Forelimb muscle (tissue), 1 donor: Measurements from ENCODE around the gene TSEN15. TPM values are rescaled to one million over a fixed set of nuclear protein-coding genes. Genes with fewer than 3 reads are reported as not detected.
"Not testable (repeated sequence)": the region's sequence is repeated elsewhere in the genome, so short reads cannot be mapped to it uniquely, and the experiment has no call there.

Source experiments
- DNase-seq: peaks from one replicate; pipeline ENCODE4 v3.0.0-alpha.2; 2013; ENCODE audit warnings: low read depth
- polyA plus RNA-seq: library from polyadenylated mRNA; unstranded; fragments of 120-200 nt; gene quantifications from one replicate; pipeline ENCODE4 v1.2.1, GENCODE V29; 2013; ENCODE audit not compliant: insufficient read length

TSEN15 gene
- polyA plus RNA-seq, 1 donor = 35.3 TPM

GRCh38 chr1:184031409-184032107 lies 20.0 kb upstream of the TSEN15 start:
- no peak for DNase-seq

- DNase-seq = no peak
These were observed 19.1 kb upstream of the TSEN15 start for GRCh38 chr1:184032306-184032929.

GRCh38 chr1:184032930-184033418 lies 18.6 kb upstream of the TSEN15 start:
- no peak for DNase-seq

GRCh38 chr1:184033711-184034167 lies 17.8 kb upstream of the TSEN15 start:
- no peak for DNase-seq

- DNase-seq = no peak
These were observed 16.7 kb upstream of the TSEN15 start for GRCh38 chr1:184034761-184035379.

GRCh38 chr1:184035719-184036516 lies 15.6 kb upstream of the TSEN15 start:
- DNase-seq = no peak

GRCh38 chr1:184036517-184036949 lies 15.0 kb upstream of the TSEN15 start:
- DNase-seq = no peak

GRCh38 chr1:184037849-184038591 lies 13.5 kb upstream of the TSEN15 start:
- DNase-seq = no peak

GRCh38 chr1:184039126-184039525 lies 12.4 kb upstream of the TSEN15 start:
- DNase-seq = no peak

GRCh38 chr1:184041731-184042130 lies 9.8 kb upstream of the TSEN15 start:
- no peak for DNase-seq

GRCh38 chr1:184043315-184043714 lies 8.2 kb upstream of the TSEN15 start:
- DNase-seq = not testable (repeated sequence)

- no peak for DNase-seq
These were observed 6.7 kb upstream of the TSEN15 start for GRCh38 chr1:184044603-184045376.

GRCh38 chr1:184047541-184047940 lies 4.0 kb upstream of the TSEN15 start:
- DNase-seq = not testable (repeated sequence)

GRCh38 chr1:184048561-184049240 lies 2.8 kb upstream of the TSEN15 start:
- DNase-seq = no peak

GRCh38 chr1:184049291-184049690 lies 2.2 kb upstream of the TSEN15 start:
- no peak for DNase-seq

- DNase-seq = no peak
These were observed 1.6 kb upstream of the TSEN15 start for GRCh38 chr1:184049836-184050468.

- DNase-seq = no peak
These were observed 894 bp upstream of the TSEN15 start for GRCh38 chr1:184050636-184051035.

- DNase-seq = no peak
These were observed 419 bp upstream of the TSEN15 start for GRCh38 chr1:184051138-184051484.

GRCh38 chr1:184052194-184052559 lies 647 bp downstream of the TSEN15 start:
- no peak for DNase-seq
